ENCODE data around the gene GLT1D1. TPM values are rescaled to one million over a fixed set of nuclear protein-coding genes. Genes with fewer than 3 reads are reported as not detected.

The GLT1D1 gene
- total and polyA plus RNA-seq, 2 of the 8 experiments (the other 6 are each of a cell fraction or from before 2014, with no cell fraction given), result 1.5 to 3.6 TPM

DNA sequence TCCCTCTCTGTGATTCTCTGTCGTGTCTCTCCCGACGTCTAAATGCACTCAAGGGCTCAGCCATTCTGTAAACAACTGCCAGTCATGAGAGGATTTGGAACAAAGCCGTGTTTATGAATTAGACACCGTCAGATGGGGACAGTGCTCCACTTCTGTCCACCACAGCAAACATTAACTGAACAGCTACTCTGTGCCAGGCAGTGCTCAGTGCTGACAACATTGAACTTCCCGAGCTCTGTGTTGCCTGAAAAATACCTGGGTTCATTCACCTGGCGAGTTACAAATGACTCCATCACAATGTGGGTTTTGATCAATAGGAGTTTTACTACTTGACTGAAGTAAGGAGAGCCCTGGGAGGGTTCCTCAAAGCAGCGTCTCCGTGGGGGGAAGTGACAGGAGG is 139.3 kb downstream of the GLT1D1 start (continued):
- TF ChIP-seq KDM5A (IDR thresholded peaks at IDR 0.05; ENCODE audit: low read length) (no peak), SIRT6 (IDR thresholded peaks at IDR 0.05; ENCODE audit: low read length) (no peak), HDAC6 (IDR thresholded peaks at IDR 0.05; ENCODE audit: low read depth, low read length) (no peak), CTBP2 (IDR thresholded peaks at IDR 0.05; ENCODE audit: borderline replicate concordance, insufficient read depth, insufficient read length, low read length) (no peak)

All from H1 (cell line).